GM12878 (cell line): ENCODE measurements around the gene GSTCD. TPM values are rescaled to one million over a fixed set of nuclear protein-coding genes. Genes with fewer than 3 reads are reported as not detected.

Experiments
- CBX5 ChIP-seq: sonication (generic); IDR thresholded peaks from 2 replicates; pipeline ENCODE4 v1.6.1; 2016; ENCODE audit warnings: low read depth, moderate library complexity, mild to moderate bottlenecking, inconsistent platforms
- CHD4 ChIP-seq: fragments of 200-600 bp; sonication (generic); IDR thresholded peaks from 2 replicates; pipeline ENCODE4 v1.6.1; 2016; ENCODE audit warnings: mild to moderate bottlenecking
- CREM ChIP-seq: IDR thresholded peaks from 2 replicates; pipeline ENCODE4 v1.6.1; 2014; ENCODE audit warnings: antibody characterized with exemption, low read depth
- DPF2 ChIP-seq: fragments of 450-650 bp; IDR thresholded peaks from 2 replicates; pipeline ENCODE4 v1.6.1; 2017; ENCODE audit warnings: mild to moderate bottlenecking
- HDAC6 ChIP-seq: fragments of 200-600 bp; sonication (generic); IDR thresholded peaks from one replicate; pipeline ENCODE4 v1.8.0; 2017; ENCODE audit warnings: antibody characterized with exemption; ENCODE audit not compliant: unreplicated experiment
- HDGF ChIP-seq: fragments of 450-650 bp; IDR thresholded peaks from 2 replicates; pipeline ENCODE4 v1.6.1; 2016; ENCODE audit warnings: antibody characterized with exemption
- IKZF1 ChIP-seq: fragments of 450-650 bp; conservative IDR thresholded peaks from 2 replicates; pipeline ENCODE4 v1.6.1; 2017; ENCODE audit warnings: antibody characterized with exemption, mild to moderate bottlenecking
- JUNB ChIP-seq: IDR thresholded peaks from 2 replicates; pipeline ENCODE4 v1.6.1; 2016; ENCODE audit warnings: antibody characterized with exemption, mild to moderate bottlenecking
- MEF2B ChIP-seq: fragments of 450-650 bp; IDR thresholded peaks from 2 replicates; pipeline ENCODE4 v1.6.1; 2018; ENCODE audit warnings: mild to moderate bottlenecking, moderate library complexity; ENCODE audit not compliant: partially characterized antibody, poor library complexity, severe bottlenecking
- NR2C2 ChIP-seq: IDR thresholded peaks from 2 replicates; pipeline ENCODE4 v1.6.1; 2011; ENCODE audit warnings: borderline replicate concordance, low read depth; ENCODE audit not compliant: control insufficient read depth, insufficient read length
- RFX5 ChIP-seq: IDR thresholded peaks from 2 replicates; pipeline ENCODE4 v1.6.1; 2011; ENCODE audit warnings: low read depth, low read length, improper control_type of control experiment
- SMAD1 ChIP-seq: fragments of 450-650 bp; IDR thresholded peaks from 2 replicates; pipeline ENCODE4 v1.6.1; 2018; ENCODE audit warnings: mild to moderate bottlenecking, low read depth; ENCODE audit not compliant: partially characterized antibody
- polyA plus RNA-seq, 11 experiments: library from polyadenylated mRNA; depleted of rRNA in 4 of 11; unstranded in 6 of 11; stranded (reverse) in 5 of 11; fragments of >200 nt; fragmentation: Nextera tagmentation in 4 of 11; fragmentation: Illumina TruSeq in 1 of 11; extraction: Ambion mirVana in 4 of 11; extraction: Trizol in 1 of 11; gene quantifications; 1 replicate in 1 of 11; 2 replicates in 10 of 11; pipeline versions ENCODE4 v1.2.1 to v1.2.3, GENCODE V29; 2011 to 2016; ENCODE audit warnings: inconsistent platforms in 2 of 11, missing spikeins in 2 of 11, low read depth in 1 of 11
- total RNA-seq, 4 experiments: library from RNA; depleted of rRNA in 3 of 4; stranded (reverse); fragments of >200 nt in 3 of 4; fragmentation: Illumina TruSeq in 1 of 4; extraction: Trizol in 1 of 4; gene quantifications; 2 replicates each; pipeline versions ENCODE4 v1.2.1 to v1.2.3, GENCODE V29; 2013 to 2021
- TF ChIP-seq, protein P1 (sequence below): fragments of 450-650 bp; IDR thresholded peaks from 2 replicates; pipeline ENCODE4 v1.6.1; 2017; ENCODE audit warnings: mild to moderate bottlenecking, low read depth, inconsistent platforms; ENCODE audit not compliant: poor library complexity, severe bottlenecking
- TF ChIP-seq, protein P2 (sequence below): fragments of 450-650 bp; IDR thresholded peaks from 2 replicates; pipeline ENCODE4 v1.6.1; 2017; ENCODE audit warnings: antibody characterized with exemption, mild to moderate bottlenecking, moderate library complexity

GSTCD gene
- total and polyA plus RNA-seq, 10 of the 15 experiments (the other 5 are each of a cell fraction or from before 2014, with no cell fraction given) = 4.3 to 28.4 (median 14.1) TPM

DNA sequence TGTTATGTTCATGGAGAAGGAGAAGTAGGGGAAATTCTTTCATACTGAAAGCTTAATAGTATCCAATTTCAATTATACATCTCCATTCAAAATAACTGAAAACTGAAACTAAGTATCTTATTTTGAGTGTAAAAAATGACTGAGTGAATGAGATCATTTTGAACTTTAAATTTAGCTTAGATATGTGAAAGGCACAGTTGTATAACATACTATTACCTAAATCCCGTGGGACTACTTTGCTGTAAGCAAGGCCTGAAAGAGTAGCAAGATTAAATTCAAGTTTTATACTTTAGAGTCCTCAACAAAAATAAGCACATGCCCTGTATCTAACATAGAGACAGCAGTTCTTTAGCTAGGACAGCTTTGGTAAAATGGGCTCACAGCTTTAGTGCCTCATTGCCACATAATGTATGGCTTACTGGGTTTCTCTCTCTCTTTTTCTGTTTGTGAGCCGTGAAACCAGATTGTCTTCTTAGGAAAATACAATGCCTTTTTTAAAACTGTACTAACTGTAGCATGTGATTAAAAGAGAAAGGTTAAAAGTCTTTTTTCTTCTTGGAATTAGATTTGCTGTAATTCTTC, 43.2 kb downstream of the GSTCD start (continued):
- TF ChIP-seq, protein P1, sequence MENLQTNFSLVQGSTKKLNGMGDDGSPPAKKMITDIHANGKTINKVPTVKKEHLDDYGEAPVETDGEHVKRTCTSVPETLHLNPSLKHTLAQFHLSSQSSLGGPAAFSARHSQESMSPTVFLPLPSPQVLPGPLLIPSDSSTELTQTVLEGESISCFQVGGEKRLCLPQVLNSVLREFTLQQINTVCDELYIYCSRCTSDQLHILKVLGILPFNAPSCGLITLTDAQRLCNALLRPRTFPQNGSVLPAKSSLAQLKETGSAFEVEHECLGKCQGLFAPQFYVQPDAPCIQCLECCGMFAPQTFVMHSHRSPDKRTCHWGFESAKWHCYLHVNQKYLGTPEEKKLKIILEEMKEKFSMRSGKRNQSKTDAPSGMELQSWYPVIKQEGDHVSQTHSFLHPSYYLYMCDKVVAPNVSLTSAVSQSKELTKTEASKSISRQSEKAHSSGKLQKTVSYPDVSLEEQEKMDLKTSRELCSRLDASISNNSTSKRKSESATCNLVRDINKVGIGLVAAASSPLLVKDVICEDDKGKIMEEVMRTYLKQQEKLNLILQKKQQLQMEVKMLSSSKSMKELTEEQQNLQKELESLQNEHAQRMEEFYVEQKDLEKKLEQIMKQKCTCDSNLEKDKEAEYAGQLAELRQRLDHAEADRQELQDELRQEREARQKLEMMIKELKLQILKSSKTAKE = no peak
- TF ChIP-seq CREM (no peak; the same call in 1 of the 2 replicates), SMAD1 (no peak), MEF2B (peak; percentile 77), HDGF (no peak), CBX5 (no peak), RFX5 (no peak), HDAC6 (no peak), JUNB (peak; percentile 56), CHD4 (no peak), IKZF1 (no peak), NR2C2 (no peak), DPF2 (no peak)
- TF ChIP-seq, protein P2, sequence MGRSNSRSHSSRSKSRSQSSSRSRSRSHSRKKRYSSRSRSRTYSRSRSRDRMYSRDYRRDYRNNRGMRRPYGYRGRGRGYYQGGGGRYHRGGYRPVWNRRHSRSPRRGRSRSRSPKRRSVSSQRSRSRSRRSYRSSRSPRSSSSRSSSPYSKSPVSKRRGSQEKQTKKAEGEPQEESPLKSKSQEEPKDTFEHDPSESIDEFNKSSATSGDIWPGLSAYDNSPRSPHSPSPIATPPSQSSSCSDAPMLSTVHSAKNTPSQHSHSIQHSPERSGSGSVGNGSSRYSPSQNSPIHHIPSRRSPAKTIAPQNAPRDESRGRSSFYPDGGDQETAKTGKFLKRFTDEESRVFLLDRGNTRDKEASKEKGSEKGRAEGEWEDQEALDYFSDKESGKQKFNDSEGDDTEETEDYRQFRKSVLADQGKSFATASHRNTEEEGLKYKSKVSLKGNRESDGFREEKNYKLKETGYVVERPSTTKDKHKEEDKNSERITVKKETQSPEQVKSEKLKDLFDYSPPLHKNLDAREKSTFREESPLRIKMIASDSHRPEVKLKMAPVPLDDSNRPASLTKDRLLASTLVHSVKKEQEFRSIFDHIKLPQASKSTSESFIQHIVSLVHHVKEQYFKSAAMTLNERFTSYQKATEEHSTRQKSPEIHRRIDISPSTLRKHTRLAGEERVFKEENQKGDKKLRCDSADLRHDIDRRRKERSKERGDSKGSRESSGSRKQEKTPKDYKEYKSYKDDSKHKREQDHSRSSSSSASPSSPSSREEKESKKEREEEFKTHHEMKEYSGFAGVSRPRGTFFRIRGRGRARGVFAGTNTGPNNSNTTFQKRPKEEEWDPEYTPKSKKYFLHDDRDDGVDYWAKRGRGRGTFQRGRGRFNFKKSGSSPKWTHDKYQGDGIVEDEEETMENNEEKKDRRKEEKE = no peak
